Muscle of leg (tissue), 11 donors: ENCODE data around the gene NKD1. TPM values are rescaled to one million over a fixed set of nuclear protein-coding genes. Genes with fewer than 3 reads are reported as not detected.

Experiments used
- DNase-seq: peaks from one replicate; pipeline ENCODE4 v3.0.0; 2013
- H3K27ac ChIP-seq: one replicate; pipeline ENCODE4 v1.5.1; 2013; ENCODE audit warnings: mild to moderate bottlenecking, low read length, control low read depth
- H3K27me3 ChIP-seq: one replicate; pipeline ENCODE4 v1.6.1; 2013; ENCODE audit warnings: low read length; ENCODE audit not compliant: control insufficient read depth, insufficient read depth
- H3K36me3 ChIP-seq: one replicate; pipeline ENCODE4 v1.6.1; 2013; ENCODE audit warnings: low read length; ENCODE audit not compliant: control insufficient read depth, insufficient read depth
- H3K4me1 ChIP-seq: one replicate; pipeline ENCODE4 v1.6.1; 2013; ENCODE audit warnings: low read length; ENCODE audit not compliant: control insufficient read depth, insufficient read depth
- H3K4me3 ChIP-seq: one replicate; pipeline ENCODE4 v1.5.1; 2013; ENCODE audit warnings: low read length, control low read depth
- H3K9me3 ChIP-seq: replicated peaks from 2 replicates; pipeline ENCODE4 v1.6.1; 2013; ENCODE audit warnings: low read depth, low read length; ENCODE audit not compliant: control insufficient read depth
- WGBS: methylation state at CpG from one replicate; pipeline ENCODE4 v1.1.5; 2013; ENCODE audit warnings: missing lambda C conversion rate; ENCODE audit not compliant: insufficient coverage; 5-methylcytosine and 5-hydroxymethylcytosine counted together
- polyA plus RNA-seq, 8 donors: library from polyadenylated mRNA; unstranded; fragments of 120-200 nt; gene quantifications; one replicate each; pipeline versions ENCODE4 v1.2.1 to v1.2.3, GENCODE V29; 2013; ENCODE audit warnings: inconsistent platforms in 1 of 8, low replicate concordance in 1 of 8; ENCODE audit not compliant: insufficient read length in 8 of 8, insufficient read depth in 1 of 8
- total RNA-seq: library from RNA; stranded (reverse); fragments of 120-200 nt; gene quantifications from one replicate; pipeline ENCODE4 v1.2.4, GENCODE V29; 2013

Gene NKD1
- total and polyA plus RNA-seq, 9 donors, result 2.8 to 7.7 (median 4.5) TPM

- DNase-seq, result peak; percentile 86
- no peaks in the 10 kb centered on the region for H3K36me3 ChIP-seq
- peak overlapping the region; percentile 62 for H3K27ac ChIP-seq
- H3K9me3 ChIP-seq, result no peaks in the 10 kb centered on the region
- H3K4me1 ChIP-seq, result peaks cover 24% of the 10 kb centered on the region
- H3K27me3 ChIP-seq, result no peaks in the 10 kb centered on the region
- H3K4me3 ChIP-seq, result no peak overlapping the region
- 17% methylated on average over 14 of the region's 16 CpGs for WGBS
Measured at GRCh38 chr16:50585331-50585776, 37.2 kb downstream of the NKD1 start.

- no peaks in the 10 kb centered on the region for H3K9me3 ChIP-seq
- WGBS, result 83% methylated on average over 1 of the region's 2 CpGs
Measured at GRCh38 chr16:50587543-50587942, 39.3 kb downstream of the NKD1 start.

GRCh38 chr16:50588276-50588675 is 40.1 kb downstream of the NKD1 start:
- DNase-seq, result no peak
- H3K27me3 ChIP-seq, result no peaks in the 10 kb centered on the region
- H3K4me1 ChIP-seq, result peaks cover 36% of the 10 kb centered on the region
- 100% methylated on average over 1 of the region's 2 CpGs for WGBS
- H3K27ac ChIP-seq, result no peak overlapping the region
- no peaks in the 10 kb centered on the region for H3K36me3 ChIP-seq
- no peaks in the 10 kb centered on the region for H3K9me3 ChIP-seq
- H3K4me3 ChIP-seq, result no peak overlapping the region

More at GRCh38 chr16:50587543-50587942, 39.3 kb downstream of the NKD1 start:
- no peaks in the 10 kb centered on the region for H3K27me3 ChIP-seq
- no peak overlapping the region for H3K27ac ChIP-seq
- no peaks in the 10 kb centered on the region for H3K36me3 ChIP-seq
- no peak for DNase-seq
- peaks cover 32% of the 10 kb centered on the region for H3K4me1 ChIP-seq
- no peak overlapping the region for H3K4me3 ChIP-seq

- Histone ChIP-seq H3K27ac (no peak overlapping the region), H3K36me3 (no peaks in the 10 kb centered on the region), H3K9me3 (no peaks in the 10 kb centered on the region), H3K4me1 (peaks cover 33% of the 10 kb centered on the region), H3K27me3 (no peaks in the 10 kb centered on the region), H3K4me3 (no peak overlapping the region)
- DNase-seq, result no peak
- 52% methylated on average over 3 of the region's 6 CpGs for WGBS
Measured at GRCh38 chr16:50591209-50591608, 43.0 kb downstream of the NKD1 start.

GRCh38 chr16:50591800-50592771 is 43.9 kb downstream of the NKD1 start:
- no peaks in the 10 kb centered on the region for H3K9me3 ChIP-seq
- no peaks in the 10 kb centered on the region for H3K36me3 ChIP-seq
- H3K4me3 ChIP-seq, result no peak overlapping the region
- H3K27me3 ChIP-seq, result no peaks in the 10 kb centered on the region
- DNase-seq, result peak; percentile 77
- WGBS, result 33% methylated on average over 22 of the region's 24 CpGs
- H3K4me1 ChIP-seq, result peaks cover 35% of the 10 kb centered on the region
- H3K27ac ChIP-seq, result no peak overlapping the region

- H3K36me3 ChIP-seq, result no peaks in the 10 kb centered on the region
- WGBS, result 88% methylated on average over 2 of the region's 7 CpGs
- no peaks in the 10 kb centered on the region for H3K27me3 ChIP-seq
- H3K27ac ChIP-seq, result no peak overlapping the region
- no peak overlapping the region for H3K4me3 ChIP-seq
- no peaks in the 10 kb centered on the region for H3K9me3 ChIP-seq
- no peak for DNase-seq
- peaks cover 43% of the 10 kb centered on the region for H3K4me1 ChIP-seq
Measured at GRCh38 chr16:50592996-50593395, 44.8 kb downstream of the NKD1 start.

- no peak for DNase-seq
- Histone ChIP-seq H3K27ac (no peak overlapping the region), H3K9me3 (no peaks in the 10 kb centered on the region), H3K27me3 (no peaks in the 10 kb centered on the region), H3K4me1 (peaks cover 49% of the 10 kb centered on the region), H3K36me3 (no peaks in the 10 kb centered on the region), H3K4me3 (no peak overlapping the region)
- WGBS, result 100% methylated on average over 3 of the region's 9 CpGs
Measured at GRCh38 chr16:50593410-50594150, 45.4 kb downstream of the NKD1 start.

GRCh38 chr16:50594308-50595260 is 46.4 kb downstream of the NKD1 start:
- no peak for DNase-seq
- Histone ChIP-seq H3K4me3 (no peak overlapping the region), H3K27me3 (no peaks in the 10 kb centered on the region), H3K36me3 (no peaks in the 10 kb centered on the region), H3K27ac (no peak overlapping the region), H3K4me1 (peaks cover 59% of the 10 kb centered on the region), H3K9me3 (no peaks in the 10 kb centered on the region)
- WGBS, result 84% methylated on average over 9 of the region's 17 CpGs

GRCh38 chr16:50595859-50596258 is 47.7 kb downstream of the NKD1 start:
- Histone ChIP-seq H3K36me3 (no peaks in the 10 kb centered on the region), H3K9me3 (no peaks in the 10 kb centered on the region), H3K27ac (peak overlapping the region; percentile 42), H3K4me3 (no peak overlapping the region), H3K27me3 (no peaks in the 10 kb centered on the region), H3K4me1 (peaks cover 67% of the 10 kb centered on the region)
- WGBS, result no CpG with 5 or more reads among the region's 2 CpGs
- DNase-seq, result no peak
